NOMO-1 treated with DMSO at 0.1 percent for 48 hours (cell line): ENCODE results near the gene ASCL1.

Experiments
- DNase-seq: peaks from one replicate; lab custom pipeline; 2025; ENCODE audit not compliant: unreplicated experiment; lab: John Stamatoyannopoulos, UW

The ASCL1 gene

GRCh38 chr12:102950950-102951619, 6.4 kb upstream of the ASCL1 start:
- no peak for DNase-seq

GRCh38 chr12:102951841-102952240, 5.6 kb upstream of the ASCL1 start:
- no peak for DNase-seq

GRCh38 chr12:102953221-102953620, 4.3 kb upstream of the ASCL1 start:
- DNase-seq: no peak

- DNase-seq: no peak
Observed at GRCh38 chr12:102954134-102954533, 3.3 kb upstream of the ASCL1 start.

- DNase-seq: no peak
Observed at GRCh38 chr12:102955926-102956737, 1.3 kb upstream of the ASCL1 start.

GRCh38 chr12:102956738-102957327, 641 bp upstream of the ASCL1 start:
- no peak for DNase-seq

- DNase-seq: no peak
Observed at GRCh38 chr12:102958073-102958829, 777 bp downstream of the ASCL1 start.

GRCh38 chr12:102958830-102959176, 1.3 kb downstream of the ASCL1 start:
- no peak for DNase-seq

GRCh38 chr12:102959391-102959790, 1.9 kb downstream of the ASCL1 start:
- DNase-seq: no peak

- no peak for DNase-seq
Observed at GRCh38 chr12:102960766-102961465, 3.4 kb downstream of the ASCL1 start.

GRCh38 chr12:102961466-102961855, 4.0 kb downstream of the ASCL1 start:
- no peak for DNase-seq

- no peak for DNase-seq
Observed at GRCh38 chr12:102962532-102962931, 5.1 kb downstream of the ASCL1 start.

- DNase-seq: no peak
Observed at GRCh38 chr12:102962986-102963385, 5.5 kb downstream of the ASCL1 start.

- DNase-seq: no peak
Observed at GRCh38 chr12:102963796-102964195, 6.3 kb downstream of the ASCL1 start.

GRCh38 chr12:102964872-102965271, 7.4 kb downstream of the ASCL1 start:
- DNase-seq: no peak

- no peak for DNase-seq
Observed at GRCh38 chr12:102965281-102966155, 8.0 kb downstream of the ASCL1 start.

- no peak for DNase-seq
Observed at GRCh38 chr12:102966200-102966863, 8.9 kb downstream of the ASCL1 start.

GRCh38 chr12:102970780-102971179, 13.3 kb downstream of the ASCL1 start:
- DNase-seq: no peak

- no peak for DNase-seq
Observed at GRCh38 chr12:102971227-102971626, 13.8 kb downstream of the ASCL1 start.
